ENCODE data around the gene TMEM123.
A peak's percentile ranks its signal among the peaks of the same experiment; 100 is the strongest.
"Not testable (repeated sequence)": the region's sequence is repeated elsewhere in the genome, so short reads cannot be mapped to it uniquely, and the experiment has no call there.

TMEM123 gene

DNA sequence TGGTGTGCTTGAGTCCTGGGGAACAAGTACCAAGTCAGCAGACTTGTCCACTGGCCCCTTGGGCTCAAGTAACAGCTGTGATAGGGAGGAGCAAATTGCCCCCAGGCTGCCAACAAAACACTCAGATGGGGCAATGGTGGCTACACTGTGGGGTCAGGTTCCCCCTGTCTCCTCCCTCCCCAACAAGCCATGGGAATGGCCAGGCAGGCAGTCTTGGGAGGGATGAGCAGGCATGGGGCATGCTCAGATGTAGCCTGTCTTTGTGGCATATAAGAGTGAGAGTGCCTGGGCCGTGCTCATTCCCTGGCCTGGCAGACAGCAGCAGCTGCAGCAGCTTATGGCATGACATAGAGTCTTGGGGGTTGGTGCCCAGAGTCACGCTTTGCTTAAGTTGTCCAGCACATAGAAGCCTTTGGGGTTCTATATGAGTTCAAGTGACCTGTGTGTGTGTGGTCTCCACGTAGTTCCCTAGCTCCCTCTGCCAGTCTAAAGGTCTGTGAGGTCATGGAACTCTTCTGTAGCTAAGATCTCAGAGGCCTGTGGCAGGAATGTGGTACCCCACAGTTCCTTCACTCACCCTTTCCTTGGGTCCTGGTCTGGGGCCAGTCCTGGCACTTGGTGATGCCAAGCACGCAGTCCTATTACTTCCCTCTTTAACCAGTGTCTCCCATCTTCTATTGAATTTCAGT, 60.9 kb downstream of the TMEM123 start:
- no peak for DNase-seq

DNA sequence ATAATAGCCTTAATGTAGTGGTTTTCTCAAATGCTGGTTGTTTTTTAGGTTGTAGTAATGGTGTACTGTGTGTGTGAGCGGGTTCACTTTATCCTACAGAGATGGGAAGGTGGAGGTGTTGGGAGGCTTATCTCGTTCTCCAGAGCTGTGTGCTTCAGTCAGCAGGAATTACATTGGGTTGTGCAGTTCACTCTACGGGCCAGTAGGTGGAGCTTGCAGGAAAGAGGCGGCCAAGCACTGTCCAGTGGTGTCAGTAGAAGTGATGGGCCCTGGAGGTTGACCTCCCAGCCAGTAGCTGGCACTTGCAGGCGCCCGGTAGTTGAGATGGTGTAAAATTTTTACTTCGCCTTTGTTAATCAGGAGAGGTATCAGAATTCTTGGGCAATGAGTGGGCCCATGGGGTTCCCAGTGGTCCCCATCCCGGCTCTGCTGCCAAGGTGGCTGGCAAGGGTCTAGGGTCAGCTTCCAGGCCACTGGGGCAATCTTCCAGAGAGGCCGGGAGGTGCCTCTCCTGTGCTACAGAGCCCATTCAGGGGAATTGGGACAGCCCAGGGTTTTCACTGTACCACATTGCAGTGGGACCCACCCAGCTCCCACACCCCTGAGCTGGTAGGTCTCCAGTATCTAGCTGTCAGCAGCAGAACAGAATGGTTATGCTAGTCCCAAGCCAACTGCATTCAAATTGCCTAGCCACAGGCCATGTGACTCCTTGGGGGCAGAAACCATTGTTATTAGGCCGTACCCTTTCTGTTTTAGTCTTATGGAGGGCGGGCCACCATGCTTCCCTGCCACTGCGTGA, 61.7 kb downstream of the TMEM123 start:
- DNase-seq = peak; percentile 70

GRCh38 chr11:102389253-102389652, 63.3 kb downstream of the TMEM123 start:
- DNase-seq = no peak

DNA sequence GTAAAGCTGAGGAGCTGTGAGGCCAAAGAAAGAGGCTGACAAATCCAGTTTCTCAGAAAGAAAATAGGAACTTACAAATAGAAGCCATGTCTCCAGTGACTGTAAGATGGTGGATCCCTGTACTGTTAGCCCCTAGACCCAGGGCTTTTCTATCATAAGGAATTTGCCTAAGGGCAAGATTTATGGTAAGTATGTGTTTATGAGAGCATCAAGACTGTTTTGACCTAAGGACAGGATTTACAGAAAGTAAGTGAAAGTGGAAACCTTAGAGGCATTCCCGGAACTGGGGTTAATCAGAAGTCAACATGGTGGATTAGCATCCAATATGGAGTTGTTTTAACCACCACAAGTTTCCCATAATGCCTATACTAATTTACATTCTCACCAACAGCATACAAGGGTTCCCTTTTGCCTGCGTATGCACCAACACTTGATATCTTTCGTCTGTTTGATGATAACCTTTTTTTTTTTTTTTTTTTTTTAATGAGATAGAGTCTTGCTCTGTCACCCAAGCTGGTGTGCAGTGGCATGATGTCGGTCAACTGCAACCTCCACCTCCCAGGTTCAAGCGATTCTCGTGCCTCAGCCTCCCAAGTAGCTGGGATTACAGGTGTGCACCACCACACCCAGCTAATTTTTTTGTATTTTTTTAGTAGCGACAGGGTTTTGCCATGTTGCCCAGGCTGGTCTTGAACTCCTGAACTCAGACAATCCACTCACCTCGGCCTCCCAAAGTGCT, 65.4 kb downstream of the TMEM123 start:
- DNase-seq = no peak

GRCh38 chr11:102386136-102386734, 66.3 kb downstream of the TMEM123 start:
- no peak for DNase-seq

DNA sequence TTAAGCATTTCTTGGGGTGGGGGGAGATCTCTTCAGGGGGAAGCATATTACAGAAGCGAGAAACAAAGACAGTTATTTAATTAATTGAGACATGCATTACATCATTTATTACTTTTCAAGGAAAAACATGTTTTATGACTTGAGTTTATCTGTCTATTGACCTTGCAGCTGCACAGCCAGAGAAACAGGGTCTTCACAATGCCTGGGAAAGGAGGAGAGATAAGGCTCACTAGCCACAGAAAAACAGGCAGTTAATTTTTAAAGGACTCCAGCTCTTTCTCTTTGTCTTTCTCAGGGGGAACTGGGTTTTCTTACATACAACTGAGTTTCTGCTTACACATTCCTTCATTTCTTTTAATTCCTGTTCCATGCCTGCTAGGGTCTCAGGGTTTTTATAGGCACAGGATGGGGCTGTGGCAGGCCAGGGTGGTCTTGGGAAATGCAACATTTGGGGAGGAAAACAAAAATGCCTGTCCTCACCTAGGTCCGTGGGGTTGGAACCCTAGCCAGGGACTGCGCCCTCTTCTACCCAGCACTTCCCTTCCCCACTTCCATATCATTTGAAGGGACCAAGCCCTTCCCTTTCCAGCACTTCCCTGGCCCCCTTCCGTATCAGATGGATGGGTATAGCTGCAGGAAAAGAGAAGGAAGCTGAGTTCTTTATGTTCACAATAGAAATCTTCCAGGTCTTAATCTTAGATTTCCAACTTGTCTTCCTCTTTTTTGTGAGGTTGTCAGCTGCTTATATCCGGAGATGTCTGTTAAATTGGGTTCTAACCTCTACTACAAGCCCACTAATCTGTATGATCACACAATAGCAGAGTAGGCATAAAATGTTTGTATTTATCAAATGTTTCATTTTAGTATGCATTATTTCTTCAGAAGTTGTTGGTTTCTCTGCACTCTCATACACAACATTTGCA, 67.2 kb downstream of the TMEM123 start:
- no peak for DNase-seq

DNA sequence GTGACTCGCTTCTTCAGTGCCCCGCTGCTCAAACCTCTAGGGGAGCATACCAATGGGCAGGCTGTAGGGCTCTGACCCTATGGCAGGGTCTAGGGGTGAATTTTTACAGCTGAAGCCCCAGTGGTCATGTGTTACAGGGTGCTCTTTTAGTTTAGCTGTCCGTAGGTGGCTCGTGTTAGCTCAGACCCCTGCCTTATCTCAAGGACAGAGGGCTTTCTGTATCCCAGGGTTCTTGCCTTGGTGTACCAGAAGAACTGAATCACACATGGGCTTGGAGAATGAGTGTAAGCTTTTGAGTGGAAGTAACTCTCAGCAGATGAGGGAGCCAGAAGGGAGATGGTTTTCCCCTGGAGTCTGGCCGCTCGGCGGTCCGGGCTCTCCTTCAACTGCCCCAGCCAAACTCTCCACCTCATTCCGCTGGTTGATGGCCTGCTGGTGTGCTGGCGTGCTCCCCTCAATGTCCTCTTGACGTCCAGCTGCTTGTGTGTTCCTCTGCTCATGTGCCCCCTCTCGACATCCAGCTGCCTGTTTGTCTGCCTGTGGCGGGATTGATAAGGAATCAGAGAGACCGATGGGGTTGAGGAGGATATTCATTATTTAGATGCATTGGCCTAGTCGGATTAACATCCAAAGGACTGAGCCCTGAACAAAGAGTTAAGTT, 68.0 kb downstream of the TMEM123 start:
- no peak for DNase-seq

DNA sequence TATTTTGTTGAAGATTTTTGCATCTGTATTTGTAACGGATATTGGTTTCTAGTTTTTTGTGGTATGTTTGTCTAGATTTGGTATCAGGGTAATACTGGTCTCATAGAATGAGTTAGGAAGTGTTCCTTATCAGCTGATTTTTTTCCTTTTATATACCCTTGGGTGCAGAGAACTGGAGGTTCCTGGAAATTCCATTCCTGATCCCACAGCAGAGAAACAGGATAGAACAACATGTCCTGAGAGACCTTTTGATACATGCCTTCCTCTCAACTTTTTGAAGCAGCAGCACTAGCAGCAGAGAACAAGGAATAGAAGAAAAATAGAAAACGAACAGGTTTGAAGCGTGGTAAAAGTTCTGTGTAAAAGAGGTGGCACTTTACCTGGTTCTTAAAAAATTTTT, 68.7 kb downstream of the TMEM123 start:
- no peak for DNase-seq

DNA sequence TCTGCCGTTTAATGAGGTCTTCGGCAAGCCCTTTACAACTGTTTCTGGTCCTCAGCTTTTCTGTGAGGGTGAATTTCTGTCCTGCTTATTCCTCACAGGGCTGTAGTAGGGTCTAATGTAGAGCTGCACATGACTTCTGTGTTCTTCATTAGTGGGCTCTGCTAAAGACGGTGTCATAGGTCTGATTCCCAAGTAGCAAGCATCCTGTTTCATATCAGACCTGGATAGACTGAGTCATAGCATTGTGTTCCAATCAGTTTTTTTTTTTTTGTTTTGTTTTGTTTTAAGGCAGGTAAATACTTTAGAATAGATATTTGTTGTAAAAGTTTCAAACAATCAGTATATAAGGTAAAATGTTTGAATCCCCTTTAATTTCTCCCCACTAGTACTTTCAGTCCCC, 70.2 kb downstream of the TMEM123 start:
- DNase-seq = no peak

- no peak for DNase-seq
Observed at GRCh38 chr11:102378818-102379217, 73.7 kb downstream of the TMEM123 start.

- DNase-seq = no peak
Observed at GRCh38 chr11:102377891-102378290, 74.7 kb downstream of the TMEM123 start.

DNA sequence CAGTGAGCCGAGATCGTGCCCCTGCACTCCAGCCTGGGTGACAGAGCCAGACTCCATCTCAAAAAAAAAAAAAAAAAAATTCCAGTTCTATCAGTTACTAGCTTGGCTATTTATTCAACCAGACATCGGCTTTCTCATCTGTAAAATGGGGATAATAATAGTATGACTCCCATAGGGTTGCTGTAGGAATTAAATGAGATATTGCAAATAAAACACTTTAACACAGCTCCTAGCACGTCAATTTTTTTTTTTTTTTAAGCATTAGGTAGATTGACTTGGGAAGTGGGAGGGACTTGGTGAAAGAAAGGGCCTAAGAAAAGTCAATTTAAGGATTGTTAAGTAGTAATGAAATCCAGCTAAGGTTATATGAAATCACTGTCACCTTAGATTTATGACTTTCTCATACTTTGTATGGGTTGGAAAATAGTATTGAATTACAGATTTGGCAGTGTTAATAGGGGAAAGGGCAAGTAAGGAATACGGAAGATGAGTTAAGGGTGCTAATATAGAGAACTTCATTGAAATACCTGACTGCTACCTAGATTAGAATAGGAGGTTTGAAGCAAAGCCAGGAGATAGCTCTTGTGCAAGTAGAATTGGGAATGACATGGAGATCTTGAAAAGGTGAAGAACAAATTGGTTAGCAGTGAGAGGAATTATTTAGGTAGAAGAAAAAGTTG, 76.7 kb downstream of the TMEM123 start:
- DNase-seq = no peak

- not testable (repeated sequence) for DNase-seq
Observed at GRCh38 chr11:102374633-102375424, 77.7 kb downstream of the TMEM123 start.

DNA sequence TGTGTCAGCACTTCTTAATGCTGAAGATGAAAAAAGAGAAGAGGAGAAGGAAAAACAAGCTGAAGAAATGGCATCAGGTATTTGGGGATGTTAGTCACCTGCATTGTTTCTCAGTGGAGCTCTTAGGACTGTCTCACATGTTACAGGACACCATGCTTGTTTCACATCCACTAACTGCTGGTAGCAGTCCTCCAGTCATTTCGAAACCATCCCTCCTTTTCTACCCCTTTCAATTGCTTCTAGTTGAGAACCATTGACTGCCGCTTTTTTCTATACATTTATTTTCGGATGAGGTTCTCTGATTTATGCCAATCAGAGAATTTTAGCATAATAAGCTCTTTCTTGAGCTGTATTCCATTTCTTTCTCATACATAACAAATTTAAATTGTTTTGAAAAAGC, 84.1 kb downstream of the TMEM123 start:
- peak; percentile 70 for DNase-seq

DNA sequence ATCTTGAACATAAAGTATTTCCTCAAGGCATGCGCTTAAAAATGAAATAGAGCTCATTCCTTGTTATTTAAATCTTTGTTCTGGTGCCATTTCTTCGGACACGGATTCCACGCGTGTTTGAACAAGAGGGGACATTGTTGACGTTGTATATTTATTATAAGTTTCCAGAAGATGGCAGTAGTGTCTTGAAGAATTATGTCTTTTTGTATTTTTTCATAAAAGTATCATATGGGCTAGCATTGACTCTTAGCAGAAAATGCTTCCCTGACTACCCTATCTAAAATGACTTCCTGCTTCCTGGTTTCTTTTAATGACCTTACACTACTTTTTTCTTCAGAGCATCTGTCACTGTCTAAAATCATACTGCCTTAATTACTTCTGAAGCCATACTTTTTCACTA, 85.2 kb downstream of the TMEM123 start:
- peak; percentile 17 for DNase-seq

DNA sequence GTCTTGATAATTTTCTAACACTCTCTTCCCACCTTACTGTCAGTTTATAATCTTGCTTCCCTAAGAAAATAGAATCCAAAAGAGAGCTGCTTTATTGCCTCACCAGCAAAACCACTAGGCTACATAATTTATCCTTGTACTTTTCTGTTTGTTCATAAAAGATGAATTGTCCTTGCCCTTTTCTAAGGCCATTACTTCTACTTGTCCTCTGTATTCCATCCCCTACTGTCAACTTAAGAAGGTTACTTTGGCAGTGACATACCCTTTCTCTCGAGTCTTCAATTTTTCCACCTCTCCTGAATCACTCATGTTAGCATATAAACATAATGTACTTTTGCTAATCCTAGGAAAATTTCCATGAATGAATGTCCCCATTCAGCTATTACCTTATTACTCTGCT, 87.6 kb downstream of the TMEM123 start:
- DNase-seq = no peak

DNA sequence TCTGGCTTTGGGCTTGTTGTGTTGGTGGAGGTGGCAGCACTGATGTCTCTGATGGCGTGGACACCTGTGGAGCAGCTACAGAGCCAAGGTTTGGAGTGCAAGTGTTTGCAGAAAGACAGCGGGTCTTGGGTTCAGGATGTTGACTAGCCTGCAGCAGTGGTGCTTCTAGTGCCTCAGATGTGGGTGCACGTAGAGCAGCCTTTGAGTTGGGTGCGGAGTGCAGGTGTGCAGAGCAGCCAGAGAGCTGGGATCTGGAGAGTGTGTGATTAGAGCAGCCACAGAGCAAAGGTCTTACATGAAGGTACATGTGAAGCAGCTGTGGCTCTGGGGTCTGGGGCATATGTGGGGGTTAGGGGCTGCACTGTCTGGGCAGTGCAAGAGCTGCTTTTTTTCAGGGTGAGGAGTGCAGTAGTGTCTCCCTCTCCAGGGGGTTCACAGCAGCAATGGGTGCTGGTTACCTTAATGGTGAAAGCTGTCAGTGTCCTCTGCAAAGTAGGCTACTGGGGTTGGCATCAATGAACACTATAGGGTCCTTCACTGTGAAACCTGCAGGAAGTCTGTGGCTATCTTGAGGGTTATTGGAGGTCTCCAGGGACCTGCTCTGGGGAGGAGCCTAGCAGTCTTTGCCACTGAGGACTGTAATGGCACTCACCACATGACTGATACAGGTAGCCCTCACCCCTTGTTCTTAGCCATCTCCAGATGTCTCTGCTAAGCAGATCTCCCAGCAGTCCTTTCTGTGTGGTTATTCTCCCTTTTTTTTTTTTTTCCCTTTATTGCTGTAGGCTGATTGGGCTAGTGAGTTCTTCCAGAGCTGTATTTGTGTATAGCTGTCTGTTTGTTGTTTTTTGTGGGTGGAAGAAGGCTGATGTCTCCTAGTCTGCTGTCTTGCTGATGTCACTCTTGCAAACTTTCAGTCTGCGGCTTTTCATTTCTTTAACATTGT, 91.2 kb downstream of the TMEM123 start:
- DNase-seq = no peak

DNA sequence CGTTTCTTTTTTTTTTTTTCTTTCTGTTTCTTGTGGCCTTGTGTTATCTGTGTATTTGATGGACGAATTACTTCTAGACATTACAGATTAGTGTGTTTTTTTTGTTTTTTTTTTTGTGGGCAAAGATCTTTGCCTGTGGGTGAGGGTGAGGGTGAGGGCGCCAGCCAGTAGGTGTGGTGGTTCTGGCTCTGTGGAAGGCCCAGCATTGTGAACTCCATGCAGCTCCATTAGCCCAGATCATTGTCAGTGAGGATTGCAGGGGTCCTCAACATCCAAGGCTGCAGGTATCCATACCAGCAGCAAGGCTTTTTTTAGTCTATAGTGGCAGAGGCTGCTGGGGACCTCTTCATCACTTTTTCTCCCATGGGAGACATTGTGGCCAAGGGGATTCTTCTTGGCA, 91.9 kb downstream of the TMEM123 start:
- DNase-seq = no peak

GRCh38 chr11:102359372-102359771, 93.2 kb downstream of the TMEM123 start:
- no peak for DNase-seq

Measured in activated CD4-positive, alpha-beta T cell treated with anti-CD3 and anti-CD28 coated beads, Interleukin-10, Interleukin-2, amounts not matched to agents 100 ng/mL and 50 ng/mL, durations not matched to agents 16 hours and 8 hours (primary cell).